Smooth muscle cell (in vitro differentiated cells): ENCODE measurements around the gene FGF12. TPM values are rescaled to one million over a fixed set of nuclear protein-coding genes. Genes with fewer than 3 reads are reported as not detected.

Experiments
- DNase-seq: peaks from one replicate; lab custom pipeline; 2025; ENCODE audit not compliant: unreplicated experiment; lab: John Stamatoyannopoulos, UW
- H2AFZ ChIP-seq: fragments of 200-600 bp; sonication (generic); 2 replicates; pipeline ENCODE4 v1.6.0; 2016; ENCODE audit warnings: antibody characterized with exemption, low read depth, mild to moderate bottlenecking
- H3F3A ChIP-seq: fragments of 200-600 bp; sonication (generic); 2 replicates; pipeline ENCODE4 v1.6.0; 2017; ENCODE audit warnings: antibody characterized with exemption, low read depth
- H3K27ac ChIP-seq: fragments of 200-600 bp; sonication (generic); 2 replicates; pipeline ENCODE4 v1.5.1; 2016; ENCODE audit warnings: low read depth, mild to moderate bottlenecking
- H3K27me3 ChIP-seq: fragments of 200-600 bp; sonication (generic); 2 replicates; pipeline ENCODE4 v1.6.1; 2016; ENCODE audit warnings: low read depth, mild to moderate bottlenecking
- H3K36me3 ChIP-seq: fragments of 200-600 bp; sonication (generic); 2 replicates; pipeline ENCODE4 v1.5.1; 2016; ENCODE audit warnings: low read depth
- H3K4me1 ChIP-seq: fragments of 200-600 bp; sonication (generic); 2 replicates; pipeline ENCODE4 v1.5.1; 2016; ENCODE audit warnings: low read depth
- H3K4me2 ChIP-seq: fragments of 200-600 bp; sonication (generic); 2 replicates; pipeline ENCODE4 v1.6.0; 2016; ENCODE audit warnings: mild to moderate bottlenecking
- H3K4me3 ChIP-seq: fragments of 200-600 bp; sonication (generic); 2 replicates; pipeline ENCODE4 v1.5.1; 2016; ENCODE audit warnings: mild to moderate bottlenecking
- H3K79me2 ChIP-seq: fragments of 200-600 bp; sonication (generic); 2 replicates; pipeline ENCODE4 v1.6.0; 2016; ENCODE audit warnings: low read depth, mild to moderate bottlenecking
- H3K9ac ChIP-seq: fragments of 200-600 bp; sonication (generic); 2 replicates; pipeline ENCODE4 v1.6.0; 2016; ENCODE audit warnings: low read depth
- H3K9me3 ChIP-seq: fragments of 200-600 bp; sonication (generic); replicated peaks from 2 replicates; pipeline ENCODE4 v1.5.1; 2016; ENCODE audit warnings: low read depth
- H4K20me1 ChIP-seq: fragments of 200-600 bp; sonication (generic); 2 replicates; pipeline ENCODE4 v1.6.0; 2016; ENCODE audit warnings: low read depth
- CTCF ChIP-seq: fragments of 200-600 bp; sonication (generic); IDR thresholded peaks from 2 replicates; pipeline ENCODE4 v1.5.1; 2017; ENCODE audit warnings: borderline replicate concordance, mild to moderate bottlenecking, antibody characterized with exemption; ENCODE audit not compliant: insufficient read depth, poor library complexity, severe bottlenecking
- WGBS: methylation state at CpG from one replicate; pipeline ENCODE4 v1.1.7; 2016; ENCODE audit warnings: low lambda C conversion rate; 5-methylcytosine and 5-hydroxymethylcytosine counted together
- polyA plus RNA-seq: library from polyadenylated mRNA; unstranded; fragments of >200 nt; fragmentation: Nextera tagmentation; extraction: Ambion mirVana; gene quantifications from 2 replicates; pipeline ENCODE4 v1.2.1, GENCODE V29; 2016
- total RNA-seq: library from RNA; depleted of rRNA; stranded (reverse); fragments of >200 nt; gene quantifications from 2 replicates; pipeline ENCODE4 v1.2.3, GENCODE V29; 2014

The FGF12 gene
- total and polyA plus RNA-seq, 2 experiments from 2014 or later = 0.47 to 1.0 TPM

GRCh38 chr3:192181151-192181550 is 546.2 kb downstream of the FGF12 start:
- no peak overlapping the region for H2AFZ ChIP-seq
- H3K9ac ChIP-seq = no peak overlapping the region
- H3K36me3 ChIP-seq = no peaks in the 10 kb centered on the region
- TF ChIP-seq CTCF = no peak
- no peaks in the 10 kb centered on the region for H4K20me1 ChIP-seq
- H3K4me3 ChIP-seq = no peak overlapping the region
- H3K27me3 ChIP-seq = no peaks in the 10 kb centered on the region
- H3F3A ChIP-seq = no peaks in the 10 kb centered on the region
- no peaks in the 10 kb centered on the region for H3K4me1 ChIP-seq
- no peak overlapping the region for H3K4me2 ChIP-seq
- H3K27ac ChIP-seq = no peak overlapping the region
- 91% methylated on average over 4 of the region's 4 CpGs for WGBS
- DNase-seq = no peak
- no peaks in the 10 kb centered on the region for H3K79me2 ChIP-seq
- H3K9me3 ChIP-seq = no peaks in the 10 kb centered on the region

GRCh38 chr3:192177383-192177782 is 550.0 kb downstream of the FGF12 start:
- Histone ChIP-seq H3K27me3 (no peaks in the 10 kb centered on the region), H4K20me1 (no peaks in the 10 kb centered on the region), H3F3A (no peaks in the 10 kb centered on the region), H3K27ac (no peak overlapping the region), H2AFZ (no peak overlapping the region), H3K4me2 (no peak overlapping the region), H3K9ac (no peak overlapping the region), H3K79me2 (no peaks in the 10 kb centered on the region), H3K9me3 (no peaks in the 10 kb centered on the region), H3K4me3 (no peak overlapping the region), H3K36me3 (no peaks in the 10 kb centered on the region), H3K4me1 (no peaks in the 10 kb centered on the region)
- WGBS = 92% methylated on average over 3 of the region's 3 CpGs
- no peak for TF ChIP-seq CTCF
- DNase-seq = no peak

GRCh38 chr3:192174283-192174682 is 553.1 kb downstream of the FGF12 start:
- H3K27ac ChIP-seq = no peak overlapping the region
- DNase-seq = no peak
- H3K27me3 ChIP-seq = no peaks in the 10 kb centered on the region
- no peaks in the 10 kb centered on the region for H3K36me3 ChIP-seq
- no peaks in the 10 kb centered on the region for H3K4me1 ChIP-seq
- no peak overlapping the region for H3K9ac ChIP-seq
- no peak overlapping the region for H3K4me2 ChIP-seq
- H3F3A ChIP-seq = no peaks in the 10 kb centered on the region
- no peak overlapping the region for H3K4me3 ChIP-seq
- H4K20me1 ChIP-seq = no peaks in the 10 kb centered on the region
- no peaks in the 10 kb centered on the region for H3K9me3 ChIP-seq
- TF ChIP-seq CTCF = no peak
- H2AFZ ChIP-seq = no peak overlapping the region
- WGBS = 93% methylated on average over 4 of the region's 4 CpGs
- H3K79me2 ChIP-seq = no peaks in the 10 kb centered on the region

GRCh38 chr3:192171213-192171612 is 556.1 kb downstream of the FGF12 start:
- Histone ChIP-seq H3K79me2 (no peaks in the 10 kb centered on the region), H3K9me3 (no peaks in the 10 kb centered on the region), H3K27me3 (no peaks in the 10 kb centered on the region), H2AFZ (no peak overlapping the region), H3K27ac (no peak overlapping the region), H3F3A (no peaks in the 10 kb centered on the region), H3K36me3 (no peaks in the 10 kb centered on the region), H3K4me1 (no peaks in the 10 kb centered on the region), H3K4me2 (no peak overlapping the region), H3K4me3 (no peak overlapping the region), H4K20me1 (no peaks in the 10 kb centered on the region), H3K9ac (no peak overlapping the region)
- DNase-seq = no peak
- TF ChIP-seq CTCF = no peak
- 94% methylated on average over 1 of the region's 1 CpG for WGBS
